ENCODE data around the gene EIF4G3.
A peak's percentile ranks its signal among the peaks of the same experiment; 100 is the strongest.

DNA sequence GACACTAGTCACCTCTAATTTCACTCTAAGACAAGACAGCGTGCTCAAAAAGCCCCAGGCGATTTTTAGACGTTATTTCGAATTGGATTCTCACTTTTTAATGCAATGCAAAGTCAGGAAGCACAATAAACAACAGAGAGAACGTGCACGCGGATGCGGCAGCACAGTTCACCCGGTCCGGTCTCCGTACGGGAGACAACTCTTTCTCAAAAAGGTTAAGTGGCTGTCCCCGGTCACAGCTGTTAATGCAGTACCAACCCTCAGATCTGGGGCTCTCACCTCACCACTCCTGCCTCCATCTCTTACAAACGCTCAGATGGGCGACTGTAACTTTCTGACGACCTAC is 390.8 kb downstream of the EIF4G3 start:
- TF ChIP-seq, protein P1, sequence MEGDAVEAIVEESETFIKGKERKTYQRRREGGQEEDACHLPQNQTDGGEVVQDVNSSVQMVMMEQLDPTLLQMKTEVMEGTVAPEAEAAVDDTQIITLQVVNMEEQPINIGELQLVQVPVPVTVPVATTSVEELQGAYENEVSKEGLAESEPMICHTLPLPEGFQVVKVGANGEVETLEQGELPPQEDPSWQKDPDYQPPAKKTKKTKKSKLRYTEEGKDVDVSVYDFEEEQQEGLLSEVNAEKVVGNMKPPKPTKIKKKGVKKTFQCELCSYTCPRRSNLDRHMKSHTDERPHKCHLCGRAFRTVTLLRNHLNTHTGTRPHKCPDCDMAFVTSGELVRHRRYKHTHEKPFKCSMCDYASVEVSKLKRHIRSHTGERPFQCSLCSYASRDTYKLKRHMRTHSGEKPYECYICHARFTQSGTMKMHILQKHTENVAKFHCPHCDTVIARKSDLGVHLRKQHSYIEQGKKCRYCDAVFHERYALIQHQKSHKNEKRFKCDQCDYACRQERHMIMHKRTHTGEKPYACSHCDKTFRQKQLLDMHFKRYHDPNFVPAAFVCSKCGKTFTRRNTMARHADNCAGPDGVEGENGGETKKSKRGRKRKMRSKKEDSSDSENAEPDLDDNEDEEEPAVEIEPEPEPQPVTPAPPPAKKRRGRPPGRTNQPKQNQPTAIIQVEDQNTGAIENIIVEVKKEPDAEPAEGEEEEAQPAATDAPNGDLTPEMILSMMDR (IDR thresholded peaks at IDR 0.05), result peak in 1 of 7 experiments; percentile 3
- no peak for TF ChIP-seq POLR2A (IDR thresholded peaks at IDR 0.05)
